SU-DHL-6 (cell line): Measurements from ENCODE around the gene CETP.

ENCODE experiments used
- H2AFZ ChIP-seq: fragments of 200-600 bp; sonication (generic); 2 replicates; pipeline ENCODE4 v1.6.1; 2014; ENCODE audit warnings: low read depth, mild to moderate bottlenecking, moderate library complexity, mixed read lengths, antibody characterized with exemption, low read length; ENCODE audit not compliant: severe bottlenecking
- H3F3A ChIP-seq: fragments of 200-600 bp; shearing (Covaris generic); 2 replicates; pipeline ENCODE4 v1.6.0; 2016; ENCODE audit warnings: antibody characterized with exemption, mild to moderate bottlenecking; ENCODE audit not compliant: insufficient read depth
- H3K27ac ChIP-seq: fragments of 200-600 bp; sonication (generic); 2 replicates; pipeline ENCODE4 v1.5.1; 2016; ENCODE audit warnings: low read depth, mild to moderate bottlenecking, low read length, moderate library complexity, mixed read lengths
- H3K27me3 ChIP-seq: fragments of 200-600 bp; sonication (generic), shearing (Covaris generic); 2 replicates; pipeline ENCODE4 v1.6.0; 2014; ENCODE audit warnings: mild to moderate bottlenecking, low read length
- H3K36me3 ChIP-seq: fragments of 200-600 bp; sonication (generic); 2 replicates; pipeline ENCODE4 v1.6.1; 2014; ENCODE audit warnings: mild to moderate bottlenecking, low read length, mixed read lengths
- H3K4me2 ChIP-seq: fragments of 300-600, 200-600 bp; shearing (Covaris generic), sonication (generic); 2 replicates; pipeline ENCODE4 v1.6.0; 2014; ENCODE audit warnings: low read length, low read depth, mild to moderate bottlenecking; ENCODE audit not compliant: poor library complexity, severe bottlenecking
- H3K4me3 ChIP-seq: fragments of 200-600 bp; sonication (generic); 2 replicates; pipeline ENCODE4 v1.5.1; 2014; ENCODE audit warnings: antibody characterized with exemption, low read length, mild to moderate bottlenecking, mixed read lengths; ENCODE audit not compliant: insufficient read depth, poor library complexity, severe bottlenecking
- H3K79me2 ChIP-seq: fragments of 200-600 bp; sonication (generic); 2 replicates; pipeline ENCODE4 v1.6.1; 2014; ENCODE audit warnings: mild to moderate bottlenecking, low read length, moderate library complexity; ENCODE audit not compliant: insufficient read depth
- H3K9ac ChIP-seq: fragments of 200-600 bp; sonication (generic); 2 replicates; pipeline ENCODE4 v1.7.0; 2014; ENCODE audit warnings: mild to moderate bottlenecking, low read length
- H3K9me2 ChIP-seq: fragments of 200-600 bp; sonication (generic); replicated peaks from 2 replicates; pipeline ENCODE4 v1.6.1; 2014; ENCODE audit warnings: low read length; ENCODE audit not compliant: insufficient read depth
- H3K9me3 ChIP-seq: fragments of 200-600 bp; sonication (generic); 2 replicates; pipeline ENCODE4 v1.6.1; 2014; ENCODE audit warnings: low read length, mixed read lengths; ENCODE audit not compliant: insufficient read depth
- H4K20me1 ChIP-seq: fragments of 200-600 bp; sonication (generic); 2 replicates; pipeline ENCODE4 v1.6.1; 2014; ENCODE audit warnings: low read depth, mild to moderate bottlenecking, antibody characterized with exemption, low read length, moderate library complexity, mixed read lengths
- EZH2phosphoT487 ChIP-seq: fragments of 200-600 bp; sonication (generic), shearing (Covaris generic); conservative IDR thresholded peaks from 2 replicates; pipeline ENCODE4 v1.6.1; 2018; ENCODE audit warnings: mild to moderate bottlenecking, antibody characterized with exemption, low read length, moderate library complexity, mixed read lengths
- TF ChIP-seq, protein P1 (sequence below): fragments of 200-600 bp; sonication (generic); IDR thresholded peaks from one replicate; pipeline ENCODE4 v1.5.1; 2017; ENCODE audit warnings: antibody characterized with exemption, mild to moderate bottlenecking, low read length, moderate library complexity; ENCODE audit not compliant: insufficient read depth, poor library complexity, severe bottlenecking

CETP gene

DNA sequence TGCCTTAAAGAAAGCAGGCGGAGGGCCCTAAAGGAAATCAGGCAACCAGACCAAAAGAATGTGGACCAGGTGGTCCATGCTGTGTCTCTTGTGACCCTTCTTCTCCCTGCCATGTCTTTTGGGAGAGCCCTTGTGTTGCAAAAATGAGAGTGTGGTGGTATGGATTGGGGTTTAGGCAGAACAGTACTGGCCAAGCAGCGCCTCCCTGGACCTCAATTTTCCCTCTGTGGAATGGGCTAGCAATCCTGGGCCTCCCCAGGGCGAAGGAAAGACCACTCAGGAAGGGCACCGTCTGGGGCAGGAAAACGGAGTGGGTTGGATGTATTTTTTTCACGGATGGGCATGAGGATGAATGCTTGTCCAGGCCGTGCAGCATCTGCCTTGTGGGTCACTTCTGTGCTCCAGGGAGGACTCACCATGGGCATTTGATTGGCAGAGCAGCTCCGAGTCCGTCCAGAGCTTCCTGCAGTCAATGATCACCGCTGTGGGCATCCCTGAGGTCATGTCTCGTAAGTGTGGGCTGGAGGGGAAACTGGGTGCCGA is 20.1 kb downstream of the CETP start:
- Histone ChIP-seq H3K27me3 (no peaks in the 10 kb centered on the region), H3K9ac (no peak overlapping the region), H3K27ac (no peak overlapping the region), H3F3A (no peaks in the 10 kb centered on the region), H3K36me3 (no peaks in the 10 kb centered on the region), H4K20me1 (no peaks in the 10 kb centered on the region), H3K4me2 (no peak overlapping the region), H3K9me3 (no peaks in the 10 kb centered on the region), H3K4me3 (no peak overlapping the region), H2AFZ (no peak overlapping the region), H3K79me2 (no peaks in the 10 kb centered on the region), H3K9me2 (no peaks in the 10 kb centered on the region)
- no peak for TF ChIP-seq EZH2phosphoT487
- TF ChIP-seq, protein P1, sequence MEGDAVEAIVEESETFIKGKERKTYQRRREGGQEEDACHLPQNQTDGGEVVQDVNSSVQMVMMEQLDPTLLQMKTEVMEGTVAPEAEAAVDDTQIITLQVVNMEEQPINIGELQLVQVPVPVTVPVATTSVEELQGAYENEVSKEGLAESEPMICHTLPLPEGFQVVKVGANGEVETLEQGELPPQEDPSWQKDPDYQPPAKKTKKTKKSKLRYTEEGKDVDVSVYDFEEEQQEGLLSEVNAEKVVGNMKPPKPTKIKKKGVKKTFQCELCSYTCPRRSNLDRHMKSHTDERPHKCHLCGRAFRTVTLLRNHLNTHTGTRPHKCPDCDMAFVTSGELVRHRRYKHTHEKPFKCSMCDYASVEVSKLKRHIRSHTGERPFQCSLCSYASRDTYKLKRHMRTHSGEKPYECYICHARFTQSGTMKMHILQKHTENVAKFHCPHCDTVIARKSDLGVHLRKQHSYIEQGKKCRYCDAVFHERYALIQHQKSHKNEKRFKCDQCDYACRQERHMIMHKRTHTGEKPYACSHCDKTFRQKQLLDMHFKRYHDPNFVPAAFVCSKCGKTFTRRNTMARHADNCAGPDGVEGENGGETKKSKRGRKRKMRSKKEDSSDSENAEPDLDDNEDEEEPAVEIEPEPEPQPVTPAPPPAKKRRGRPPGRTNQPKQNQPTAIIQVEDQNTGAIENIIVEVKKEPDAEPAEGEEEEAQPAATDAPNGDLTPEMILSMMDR: no peak

- TF ChIP-seq EZH2phosphoT487: no peak
- TF ChIP-seq, protein P1: no peak
- Histone ChIP-seq H3K9ac (no peak overlapping the region), H3K9me2 (no peaks in the 10 kb centered on the region), H3K27ac (no peak overlapping the region), H3K27me3 (no peaks in the 10 kb centered on the region), H3K4me2 (no peak overlapping the region), H3K4me3 (no peak overlapping the region), H3K9me3 (no peaks in the 10 kb centered on the region), H2AFZ (no peak overlapping the region), H3F3A (no peaks in the 10 kb centered on the region), H3K36me3 (no peaks in the 10 kb centered on the region), H4K20me1 (no peaks in the 10 kb centered on the region), H3K79me2 (no peaks in the 10 kb centered on the region)
Observed at GRCh38 chr16:56982695-56983094, 20.9 kb downstream of the CETP start.

DNA sequence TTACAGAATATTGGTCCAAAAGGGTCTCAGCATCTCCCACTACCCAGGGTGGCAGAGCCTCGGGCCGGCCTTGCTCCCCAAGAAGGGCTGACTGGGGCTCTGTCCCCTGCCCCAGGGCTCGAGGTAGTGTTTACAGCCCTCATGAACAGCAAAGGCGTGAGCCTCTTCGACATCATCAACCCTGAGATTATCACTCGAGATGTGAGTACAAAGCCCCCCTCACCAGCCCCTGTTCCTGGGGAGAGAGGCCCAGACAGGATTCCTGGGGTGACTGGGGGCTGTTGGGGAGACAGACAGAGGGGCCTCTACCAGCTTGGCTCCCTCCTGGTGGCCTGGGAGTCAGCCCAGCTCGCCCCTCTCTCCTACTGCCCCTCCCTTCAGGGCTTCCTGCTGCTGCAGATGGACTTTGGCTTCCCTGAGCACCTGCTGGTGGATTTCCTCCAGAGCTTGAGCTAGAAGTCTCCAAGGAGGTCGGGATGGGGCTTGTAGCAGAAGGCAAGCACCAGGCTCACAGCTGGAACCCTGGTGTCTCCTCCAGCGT is 21.5 kb downstream of the CETP start:
- Histone ChIP-seq H3K4me3 (no peak overlapping the region), H3K27ac (no peak overlapping the region), H3F3A (no peaks in the 10 kb centered on the region), H2AFZ (no peak overlapping the region), H4K20me1 (no peaks in the 10 kb centered on the region), H3K36me3 (no peaks in the 10 kb centered on the region), H3K9me3 (no peaks in the 10 kb centered on the region), H3K9ac (no peak overlapping the region), H3K27me3 (no peaks in the 10 kb centered on the region), H3K9me2 (no peaks in the 10 kb centered on the region), H3K79me2 (no peaks in the 10 kb centered on the region), H3K4me2 (no peak overlapping the region)
- TF ChIP-seq EZH2phosphoT487: no peak
- TF ChIP-seq, protein P1: no peak
